AML-193 (cell line): ENCODE measurements around the gene ACAP2.
"Not testable (repeated sequence)": the region's sequence is repeated elsewhere in the genome, so short reads cannot be mapped to it uniquely, and the experiment has no call there.

Experiments used
- DNase-seq, 2 experiments: peaks; one replicate each; lab custom pipeline; 2025; lab: John Stamatoyannopoulos, UW

Gene ACAP2

GRCh38 chr3:195442573-195443390, at the start of gene ACAP2:
ACAP2 (minus strand) TSS chr3:195443020; CDS start chr3:195442847, 173 bp downstream.
- DNase-seq, result peak; percentile 99 to 100

GRCh38 chr3:195475614-195476013, 32.8 kb upstream of the ACAP2 start:
- no peak for DNase-seq

GRCh38 chr3:195475116-195475515, 32.3 kb upstream of the ACAP2 start:
- DNase-seq, result not testable (repeated sequence)

- no peak for DNase-seq
Observed at GRCh38 chr3:195468841-195469240, 26.0 kb upstream of the ACAP2 start.

GRCh38 chr3:195468391-195468776, 25.6 kb upstream of the ACAP2 start:
- DNase-seq, result no peak

GRCh38 chr3:195467641-195468390, 25.0 kb upstream of the ACAP2 start:
- DNase-seq, result no peak

GRCh38 chr3:195466251-195466650, 23.4 kb upstream of the ACAP2 start:
- no peak for DNase-seq

- not testable (repeated sequence) for DNase-seq
Observed at GRCh38 chr3:195462922-195463321, 20.1 kb upstream of the ACAP2 start.

- no peak for DNase-seq
Observed at GRCh38 chr3:195462308-195462610, 19.4 kb upstream of the ACAP2 start.

GRCh38 chr3:195461594-195462307, 18.9 kb upstream of the ACAP2 start:
- DNase-seq, result no peak

- no peak for DNase-seq
Observed at GRCh38 chr3:195460091-195460713, 17.4 kb upstream of the ACAP2 start.

- peak; percentile 75 to 82 for DNase-seq
Observed at GRCh38 chr3:195458316-195458717, 15.5 kb upstream of the ACAP2 start.

- no peak for DNase-seq
Observed at GRCh38 chr3:195455789-195456188, 13.0 kb upstream of the ACAP2 start.

- DNase-seq, result no peak
Observed at GRCh38 chr3:195453236-195453635, 10.4 kb upstream of the ACAP2 start.

GRCh38 chr3:195451373-195452015, 8.7 kb upstream of the ACAP2 start:
- DNase-seq, result no peak

- DNase-seq, result no peak
Observed at GRCh38 chr3:195450731-195451229, 8.0 kb upstream of the ACAP2 start.

GRCh38 chr3:195448205-195448875, 5.5 kb upstream of the ACAP2 start:
- no peak for DNase-seq

GRCh38 chr3:195447201-195447600, 4.4 kb upstream of the ACAP2 start:
- DNase-seq, result no peak

GRCh38 chr3:195446359-195446758, 3.5 kb upstream of the ACAP2 start:
- no peak for DNase-seq

GRCh38 chr3:195445885-195446284, 3.1 kb upstream of the ACAP2 start:
- no peak for DNase-seq

- DNase-seq, result no peak
Observed at GRCh38 chr3:195443391-195443989, 670 bp upstream of the ACAP2 start.
